Smooth muscle cell (in vitro differentiated cells): ENCODE measurements around the gene TNIP1. TPM values are rescaled to one million over a fixed set of nuclear protein-coding genes. Genes with fewer than 3 reads are reported as not detected.

Experiments used
- DNase-seq: peaks from one replicate; lab custom pipeline; 2025; ENCODE audit not compliant: unreplicated experiment; lab: John Stamatoyannopoulos, UW
- H2AFZ ChIP-seq: fragments of 200-600 bp; sonication (generic); 2 replicates; pipeline ENCODE4 v1.6.0; 2016; ENCODE audit warnings: antibody characterized with exemption, low read depth, mild to moderate bottlenecking
- H3F3A ChIP-seq: fragments of 200-600 bp; sonication (generic); 2 replicates; pipeline ENCODE4 v1.6.0; 2017; ENCODE audit warnings: antibody characterized with exemption, low read depth
- H3K27ac ChIP-seq: fragments of 200-600 bp; sonication (generic); 2 replicates; pipeline ENCODE4 v1.5.1; 2016; ENCODE audit warnings: low read depth, mild to moderate bottlenecking
- H3K27me3 ChIP-seq: fragments of 200-600 bp; sonication (generic); 2 replicates; pipeline ENCODE4 v1.6.1; 2016; ENCODE audit warnings: low read depth, mild to moderate bottlenecking
- H3K36me3 ChIP-seq: fragments of 200-600 bp; sonication (generic); 2 replicates; pipeline ENCODE4 v1.5.1; 2016; ENCODE audit warnings: low read depth
- H3K4me1 ChIP-seq: fragments of 200-600 bp; sonication (generic); 2 replicates; pipeline ENCODE4 v1.5.1; 2016; ENCODE audit warnings: low read depth
- H3K4me2 ChIP-seq: fragments of 200-600 bp; sonication (generic); 2 replicates; pipeline ENCODE4 v1.6.0; 2016; ENCODE audit warnings: mild to moderate bottlenecking
- H3K4me3 ChIP-seq: fragments of 200-600 bp; sonication (generic); 2 replicates; pipeline ENCODE4 v1.5.1; 2016; ENCODE audit warnings: mild to moderate bottlenecking
- H3K79me2 ChIP-seq: fragments of 200-600 bp; sonication (generic); 2 replicates; pipeline ENCODE4 v1.6.0; 2016; ENCODE audit warnings: low read depth, mild to moderate bottlenecking
- H3K9ac ChIP-seq: fragments of 200-600 bp; sonication (generic); 2 replicates; pipeline ENCODE4 v1.6.0; 2016; ENCODE audit warnings: low read depth
- H3K9me3 ChIP-seq: fragments of 200-600 bp; sonication (generic); replicated peaks from 2 replicates; pipeline ENCODE4 v1.5.1; 2016; ENCODE audit warnings: low read depth
- H4K20me1 ChIP-seq: fragments of 200-600 bp; sonication (generic); 2 replicates; pipeline ENCODE4 v1.6.0; 2016; ENCODE audit warnings: low read depth
- CTCF ChIP-seq: fragments of 200-600 bp; sonication (generic); IDR thresholded peaks from 2 replicates; pipeline ENCODE4 v1.5.1; 2017; ENCODE audit warnings: borderline replicate concordance, mild to moderate bottlenecking, antibody characterized with exemption; ENCODE audit not compliant: insufficient read depth, poor library complexity, severe bottlenecking
- WGBS: methylation state at CpG from one replicate; pipeline ENCODE4 v1.1.7; 2016; ENCODE audit warnings: low lambda C conversion rate; 5-methylcytosine and 5-hydroxymethylcytosine counted together
- polyA plus RNA-seq: library from polyadenylated mRNA; unstranded; fragments of >200 nt; fragmentation: Nextera tagmentation; extraction: Ambion mirVana; gene quantifications from 2 replicates; pipeline ENCODE4 v1.2.1, GENCODE V29; 2016
- total RNA-seq: library from RNA; depleted of rRNA; stranded (reverse); fragments of >200 nt; gene quantifications from 2 replicates; pipeline ENCODE4 v1.2.3, GENCODE V29; 2014

Gene TNIP1
- total and polyA plus RNA-seq, 2 experiments from 2014 or later = 51.4 to 73.7 TPM

- Histone ChIP-seq H3K9ac (no peak overlapping the region), H3K4me3 (no peak overlapping the region), H3K9me3 (no peaks in the 10 kb centered on the region), H3F3A (no peaks in the 10 kb centered on the region), H3K79me2 (no peaks in the 10 kb centered on the region), H3K27me3 (no peaks in the 10 kb centered on the region), H3K36me3 (peaks cover 14% of the 10 kb centered on the region), H3K4me1 (no peaks in the 10 kb centered on the region), H4K20me1 (peaks cover 51% of the 10 kb centered on the region), H2AFZ (no peak overlapping the region), H3K27ac (no peak overlapping the region), H3K4me2 (no peak overlapping the region)
- WGBS = 98% methylated on average over 4 of the region's 4 CpGs
- no peak for DNase-seq
- no peak for TF ChIP-seq CTCF
Observed at GRCh38 chr5:151053796-151054462, 26.9 kb downstream of the TNIP1 start.

- Histone ChIP-seq H4K20me1 (peaks cover 53% of the 10 kb centered on the region), H3K4me1 (no peaks in the 10 kb centered on the region), H3K9ac (no peak overlapping the region), H3K4me2 (no peak overlapping the region), H3K79me2 (no peaks in the 10 kb centered on the region), H3K36me3 (peaks cover 20% of the 10 kb centered on the region), H2AFZ (no peak overlapping the region), H3K27me3 (no peaks in the 10 kb centered on the region), H3K4me3 (no peak overlapping the region), H3F3A (no peaks in the 10 kb centered on the region), H3K27ac (no peak overlapping the region), H3K9me3 (no peaks in the 10 kb centered on the region)
- WGBS = 93% methylated on average over 3 of the region's 3 CpGs
- DNase-seq = no peak
- no peak for TF ChIP-seq CTCF
Observed at GRCh38 chr5:151052836-151053235, 28.0 kb downstream of the TNIP1 start.

DNA sequence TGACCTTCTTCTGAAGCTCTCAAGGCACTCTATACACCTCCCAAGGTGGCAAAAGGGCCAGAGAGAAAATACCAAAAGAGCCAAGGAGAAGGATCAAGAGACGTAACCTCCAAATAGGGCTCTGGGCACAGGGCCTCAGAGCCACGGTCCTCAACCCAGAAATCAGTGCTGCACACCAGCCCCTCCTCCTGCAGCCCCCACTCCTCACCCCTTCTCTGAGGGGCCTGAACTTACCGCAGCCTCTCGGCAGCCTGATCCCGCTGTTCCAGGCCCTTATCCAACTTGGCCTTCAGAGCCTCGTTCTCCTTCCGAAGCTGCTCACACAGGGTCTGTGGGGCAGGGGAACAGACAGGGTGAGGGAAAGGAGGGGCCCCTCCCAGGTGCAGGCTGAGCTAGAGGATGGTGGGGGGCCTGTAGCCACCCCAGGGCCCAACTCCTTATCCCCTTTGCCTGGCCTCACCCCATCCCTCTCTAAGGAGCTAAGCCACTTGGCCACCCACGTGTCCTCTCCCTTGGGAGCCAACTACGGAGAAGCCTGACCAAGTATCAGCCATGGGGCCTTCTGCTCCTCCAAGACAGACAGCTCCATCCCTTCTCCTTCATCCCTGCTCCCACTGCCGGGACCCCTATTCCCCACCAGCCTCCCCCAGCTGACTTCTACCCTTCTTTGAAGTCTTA is 28.8 kb downstream of the TNIP1 start:
- TF ChIP-seq CTCF = no peak
- 94% methylated on average over 10 of the region's 10 CpGs for WGBS
- H3F3A ChIP-seq = no peaks in the 10 kb centered on the region
- peaks cover 20% of the 10 kb centered on the region for H3K36me3 ChIP-seq
- H3K9me3 ChIP-seq = no peaks in the 10 kb centered on the region
- no peaks in the 10 kb centered on the region for H3K4me1 ChIP-seq
- no peak overlapping the region for H3K4me3 ChIP-seq
- no peak overlapping the region for H2AFZ ChIP-seq
- no peaks in the 10 kb centered on the region for H3K27me3 ChIP-seq
- no peak overlapping the region for H3K9ac ChIP-seq
- H3K4me2 ChIP-seq = no peak overlapping the region
- H3K27ac ChIP-seq = no peak overlapping the region
- H3K79me2 ChIP-seq = no peaks in the 10 kb centered on the region
- H4K20me1 ChIP-seq = peaks cover 53% of the 10 kb centered on the region
- DNase-seq = no peak
